ENCODE measurements around the gene CAMTA1.

The CAMTA1 gene

DNA sequence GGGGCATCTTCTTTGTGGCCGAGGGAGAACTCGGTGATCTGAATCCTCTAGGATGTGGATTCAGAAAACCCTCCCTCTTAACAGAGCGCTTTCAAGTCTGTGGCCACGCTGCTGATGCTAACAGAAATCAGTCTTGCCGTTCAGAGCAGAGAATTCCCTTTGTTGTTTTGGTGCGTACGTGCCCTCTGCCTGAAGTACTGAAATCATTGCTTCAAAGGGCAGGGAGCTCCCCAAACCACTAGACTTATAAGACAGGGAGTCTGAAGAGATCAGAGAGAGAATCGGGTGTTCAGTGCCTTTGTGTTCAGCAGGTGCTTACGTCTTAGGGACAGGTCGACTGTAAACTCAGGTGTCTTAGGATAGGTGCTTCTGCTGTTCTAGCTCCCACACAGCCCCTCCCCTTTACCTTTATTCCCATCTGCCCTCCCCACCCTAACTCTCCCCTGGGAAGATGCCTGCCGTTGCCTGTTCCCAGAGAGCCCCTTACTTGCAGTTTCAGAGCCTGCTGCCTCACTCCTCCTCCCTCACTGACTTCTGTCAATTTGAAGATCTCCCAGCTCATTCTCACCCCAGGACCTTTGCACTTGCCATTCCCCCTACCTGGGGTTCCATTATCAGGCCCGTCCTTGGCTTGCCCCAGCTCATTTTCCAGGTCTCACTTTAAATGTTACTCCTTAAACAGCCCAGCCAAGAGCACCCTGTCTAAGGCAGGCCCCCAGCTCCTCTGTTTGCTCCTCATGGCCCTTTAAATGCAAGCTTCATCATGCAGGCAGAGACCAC lies 143.0 kb downstream of the CAMTA1 start:
- no peak for DNase-seq (ENCODE audit: low spot score)

GRCh38 chr1:6930732-6931300 lies 145.6 kb downstream of the CAMTA1 start:
- no peak for DNase-seq (ENCODE audit: low spot score)

DNA sequence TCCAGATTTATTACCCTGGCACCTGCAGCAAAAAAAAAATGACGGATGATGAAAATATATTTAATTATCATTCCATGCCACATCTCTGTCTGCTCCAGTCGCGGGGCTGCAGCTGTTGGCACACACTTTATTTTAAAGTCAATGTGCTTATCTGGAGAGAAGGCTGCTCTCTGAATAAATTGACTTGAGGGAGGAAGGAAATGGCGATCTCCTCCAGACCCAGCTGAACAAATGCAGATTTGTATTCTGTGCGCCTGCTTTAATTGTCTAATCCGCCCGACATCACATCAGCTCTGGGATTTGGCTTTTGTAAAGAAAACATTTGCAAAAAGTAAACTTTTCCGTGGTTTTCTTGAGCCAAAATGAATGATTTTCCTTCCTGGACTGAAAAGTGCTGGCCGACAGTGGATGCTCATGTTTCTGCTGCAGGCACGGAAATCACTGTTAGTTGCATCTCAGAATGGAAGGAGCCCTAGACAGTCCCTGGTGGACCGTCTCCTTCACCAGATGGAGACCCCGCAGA lies 150.2 kb downstream of the CAMTA1 start:
- no peak for DNase-seq (ENCODE audit: low spot score)

DNA sequence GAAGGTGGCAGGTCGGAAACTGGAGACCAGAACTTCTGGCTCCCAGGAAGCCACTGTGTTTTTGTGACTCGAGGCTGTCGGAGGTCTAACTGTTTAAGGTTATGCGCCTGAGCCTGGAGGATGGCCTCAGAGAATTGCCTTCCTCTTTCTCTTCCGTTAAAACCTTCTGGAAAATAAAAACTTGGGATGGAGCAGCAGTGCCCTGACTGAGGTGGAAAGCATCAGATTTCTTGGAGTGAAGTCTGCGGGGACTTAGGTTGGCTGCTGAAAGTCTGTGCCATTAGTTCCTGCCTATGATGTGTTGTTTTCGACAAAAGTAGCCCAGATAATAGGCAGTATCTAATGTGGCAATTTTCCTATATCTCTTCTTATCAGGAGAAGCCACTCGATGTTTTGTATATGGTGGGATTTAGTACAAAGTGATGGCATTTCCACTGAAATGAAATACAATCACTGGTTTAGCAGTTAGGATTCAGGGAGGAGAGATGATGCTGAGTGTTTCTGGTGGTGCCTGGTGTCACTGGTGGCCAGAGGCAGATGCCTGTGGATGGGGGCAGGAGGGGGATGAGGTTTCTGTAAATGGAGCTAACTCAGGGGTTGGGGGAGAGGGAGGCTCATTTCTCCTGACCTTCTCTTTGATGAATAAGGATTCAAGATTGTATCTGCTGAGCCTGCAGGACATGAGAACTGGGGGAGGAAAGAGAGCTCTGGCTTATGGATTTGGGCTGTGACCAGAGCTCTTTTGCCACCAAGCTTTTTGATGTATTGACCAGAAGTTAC lies 150.8 kb downstream of the CAMTA1 start:
- DNase-seq (ENCODE audit: low spot score) = no peak

GRCh38 chr1:6937048-6937447 lies 151.8 kb downstream of the CAMTA1 start:
- DNase-seq (ENCODE audit: low spot score) = no peak

- no peak for DNase-seq (ENCODE audit: low spot score)
Measured at GRCh38 chr1:6939363-6939762, 154.1 kb downstream of the CAMTA1 start.

DNA sequence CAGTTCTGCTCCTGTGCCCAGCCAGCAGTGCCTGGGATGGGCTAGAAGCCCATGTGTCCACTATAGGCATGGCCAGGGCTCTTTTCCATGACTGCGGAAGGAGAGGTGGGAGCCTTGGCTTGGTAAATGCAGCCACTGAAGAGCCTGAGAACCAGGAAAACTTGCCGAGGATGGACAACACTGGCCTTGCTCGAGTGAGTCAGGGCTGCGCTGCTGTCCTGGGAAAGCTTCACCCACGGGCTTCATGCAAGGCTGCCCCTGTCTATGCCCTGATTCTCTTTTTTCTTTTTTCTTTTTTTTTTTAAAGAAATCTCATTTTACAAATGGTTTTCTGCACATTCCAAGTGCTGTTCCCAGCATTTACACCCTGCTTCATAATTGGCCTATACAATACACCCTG lies 156.5 kb downstream of the CAMTA1 start:
- no peak for DNase-seq (ENCODE audit: low spot score)

GRCh38 chr1:6942990-6943389 lies 157.7 kb downstream of the CAMTA1 start:
- no peak for DNase-seq (ENCODE audit: low spot score)

DNA sequence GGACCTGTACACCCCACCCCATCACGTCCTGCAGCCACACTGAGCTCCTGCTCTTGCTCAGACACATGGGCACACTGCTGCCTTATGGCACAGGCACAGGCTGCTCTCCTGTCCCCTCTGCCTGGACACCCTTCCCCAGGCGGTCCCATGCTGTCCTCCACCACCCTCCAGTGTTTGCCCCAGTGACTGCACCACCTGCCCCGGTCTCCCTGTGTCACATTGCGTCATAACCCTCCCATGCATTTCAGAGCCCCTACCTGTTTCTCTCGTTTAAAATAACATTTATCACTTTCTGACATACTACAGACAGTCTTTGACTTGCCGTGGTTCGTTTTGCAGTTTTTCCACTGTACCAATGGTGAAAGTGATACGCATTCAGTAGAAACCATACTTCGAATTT lies 159.2 kb downstream of the CAMTA1 start:
- DNase-seq (ENCODE audit: low spot score) = no peak

GRCh38 chr1:6947952-6948351 lies 162.7 kb downstream of the CAMTA1 start:
- DNase-seq (ENCODE audit: low spot score) = no peak

DNA sequence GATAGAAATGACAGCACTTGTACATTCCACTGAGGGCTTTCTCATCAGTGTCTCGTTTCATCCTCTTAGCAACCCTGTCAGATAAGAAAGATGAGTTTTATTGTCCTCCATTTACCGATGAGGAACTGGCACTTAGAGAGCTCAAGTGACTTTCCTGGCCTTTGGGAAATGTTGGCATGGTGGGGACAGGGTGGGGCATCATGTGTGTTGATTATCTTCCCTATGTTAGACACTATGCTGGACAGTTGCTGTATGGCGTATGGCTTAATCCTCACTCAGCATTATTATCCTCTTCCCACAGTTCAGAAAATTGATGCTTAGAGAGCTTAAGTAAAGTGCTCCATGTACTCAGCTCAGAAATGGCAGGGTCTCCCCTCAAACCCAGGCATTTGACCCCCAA lies 163.2 kb downstream of the CAMTA1 start:
- no peak for DNase-seq (ENCODE audit: low spot score)

- DNase-seq (ENCODE audit: low spot score) = no peak
Measured at GRCh38 chr1:6948861-6949260, 163.6 kb downstream of the CAMTA1 start.

DNA sequence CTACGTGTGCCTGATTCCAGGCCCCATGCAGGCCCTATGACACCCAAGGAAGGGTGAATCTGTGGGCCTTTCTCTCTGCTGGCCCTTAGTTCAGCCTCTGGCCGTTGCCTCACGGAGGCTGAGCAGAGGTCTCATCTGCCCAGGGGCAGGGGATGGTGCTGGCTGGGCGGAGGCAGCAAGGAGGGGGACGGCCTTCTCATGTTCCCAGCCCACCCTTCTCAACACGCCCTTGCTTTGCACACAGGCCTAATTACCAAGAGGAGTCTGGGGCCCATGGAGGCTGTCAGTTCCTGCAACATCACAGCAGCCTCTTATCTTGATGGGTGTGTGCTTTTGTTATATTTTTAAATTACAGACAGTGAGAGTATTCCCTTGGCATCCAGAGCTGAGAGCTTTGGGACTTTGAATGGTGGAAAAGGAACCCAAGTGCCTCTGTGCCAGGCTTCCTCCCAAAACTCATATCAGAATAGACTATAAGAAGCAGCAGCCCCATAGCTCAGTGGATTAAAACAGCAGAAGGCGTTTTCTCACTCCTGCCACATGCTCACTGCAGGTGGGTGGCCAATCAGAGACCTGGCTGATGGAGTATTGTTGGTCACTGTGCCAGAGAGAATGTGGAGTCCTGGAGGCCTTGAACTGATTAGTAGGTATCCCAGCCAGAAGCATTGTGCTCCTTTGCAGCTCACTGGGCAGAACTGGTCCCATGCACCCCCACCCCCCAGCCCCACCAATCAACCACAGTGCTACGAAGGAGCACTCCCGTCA lies 164.9 kb downstream of the CAMTA1 start:
- no peak for DNase-seq (ENCODE audit: low spot score)

DNA sequence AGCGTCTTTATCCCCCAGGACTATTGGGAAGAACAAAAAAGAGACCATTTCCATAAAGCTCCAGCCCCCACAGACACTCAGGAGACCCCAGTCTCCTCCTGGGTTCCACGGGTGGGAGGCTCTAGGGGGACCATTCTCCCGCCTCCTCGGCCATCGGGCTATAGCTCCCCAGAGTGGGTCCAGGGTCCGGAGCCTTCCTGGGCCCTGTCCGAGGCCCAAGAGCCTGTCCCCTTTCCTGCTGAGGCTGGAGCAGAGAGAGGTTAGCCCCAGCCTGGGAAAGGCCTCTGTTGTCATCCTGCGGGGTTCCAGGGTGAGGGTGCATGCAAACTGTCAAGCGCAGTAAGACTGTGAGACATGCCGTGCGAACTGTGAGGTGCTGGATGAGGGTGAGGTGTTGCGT lies 166.3 kb downstream of the CAMTA1 start:
- DNase-seq (ENCODE audit: low spot score) = no peak

GRCh38 chr1:6953216-6953615 lies 168.0 kb downstream of the CAMTA1 start:
- no peak for DNase-seq (ENCODE audit: low spot score)

GRCh38 chr1:6953907-6954364 lies 168.7 kb downstream of the CAMTA1 start:
- DNase-seq (ENCODE audit: low spot score) = no peak

GRCh38 chr1:6954591-6954990 lies 169.3 kb downstream of the CAMTA1 start:
- no peak for DNase-seq (ENCODE audit: low spot score)

- no peak for DNase-seq (ENCODE audit: low spot score)
Measured at GRCh38 chr1:6955357-6956094, 170.3 kb downstream of the CAMTA1 start.

GRCh38 chr1:6956488-6957159 lies 171.4 kb downstream of the CAMTA1 start:
- DNase-seq (ENCODE audit: low spot score) = no peak

GRCh38 chr1:6957341-6957740 lies 172.1 kb downstream of the CAMTA1 start:
- no peak for DNase-seq (ENCODE audit: low spot score)

Data from HuH-7.5 (cell line).